AG10803 (cell line): ENCODE data around the gene ADAMTS10.
A peak's percentile ranks its signal among the peaks of the same experiment; 100 is the strongest.
"Not testable (repeated sequence)": the region's sequence is repeated elsewhere in the genome, so short reads cannot be mapped to it uniquely, and the experiment has no call there.

Source experiments
- DNase-seq: peaks from one replicate; pipeline ENCODE4 v3.0.0; 2010; ENCODE audit warnings: low read depth
- H3K4me3 ChIP-seq: 2 replicates; pipeline ENCODE4 v1.5.1; 2011; ENCODE audit warnings: mild to moderate bottlenecking, low read length, control low read depth
- TF ChIP-seq, protein P1 (sequence below): conservative IDR thresholded peaks from 2 replicates; pipeline ENCODE4 v1.5.1; 2011; ENCODE audit warnings: mild to moderate bottlenecking, low read length, control low read depth, inconsistent platforms

The ADAMTS10 gene

DNA sequence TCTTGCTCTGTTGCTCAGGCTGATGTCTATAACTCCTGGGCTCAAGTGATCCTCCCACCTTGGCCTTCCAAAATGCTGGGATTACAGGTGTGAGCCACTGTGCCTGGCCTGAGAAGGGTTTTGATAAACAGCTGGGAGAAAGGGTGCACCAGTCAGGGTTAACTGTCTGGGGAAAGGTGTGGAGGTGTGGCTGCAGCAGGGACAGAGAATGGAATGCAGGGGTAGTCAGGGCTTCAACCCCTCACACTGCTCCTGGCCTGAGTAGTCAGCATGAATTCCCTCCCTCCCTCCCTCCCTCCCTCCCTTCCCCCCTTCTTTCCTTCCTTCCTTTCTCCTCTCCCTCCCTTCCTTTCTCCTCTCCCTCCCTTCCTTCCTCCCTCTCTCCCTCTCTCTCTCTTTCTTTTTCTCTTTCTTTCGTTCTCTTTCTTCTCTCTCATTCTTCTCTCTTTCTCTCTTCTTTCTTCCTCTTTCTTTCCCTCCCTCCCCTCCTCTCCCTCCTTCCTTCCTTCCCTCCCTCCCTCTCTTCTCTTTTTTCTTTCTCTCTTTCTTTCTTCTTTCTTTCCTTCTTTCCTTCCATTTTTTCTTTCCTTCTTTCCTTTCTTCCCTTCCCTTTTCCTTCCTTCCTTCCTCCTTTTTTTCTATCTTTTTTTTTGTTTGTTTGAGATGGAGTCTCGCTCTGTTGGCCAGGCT is 49.3 kb downstream of the ADAMTS10 start:
- H3K4me3 ChIP-seq = no peak overlapping the region
- DNase-seq = no peak
- TF ChIP-seq, protein P1, sequence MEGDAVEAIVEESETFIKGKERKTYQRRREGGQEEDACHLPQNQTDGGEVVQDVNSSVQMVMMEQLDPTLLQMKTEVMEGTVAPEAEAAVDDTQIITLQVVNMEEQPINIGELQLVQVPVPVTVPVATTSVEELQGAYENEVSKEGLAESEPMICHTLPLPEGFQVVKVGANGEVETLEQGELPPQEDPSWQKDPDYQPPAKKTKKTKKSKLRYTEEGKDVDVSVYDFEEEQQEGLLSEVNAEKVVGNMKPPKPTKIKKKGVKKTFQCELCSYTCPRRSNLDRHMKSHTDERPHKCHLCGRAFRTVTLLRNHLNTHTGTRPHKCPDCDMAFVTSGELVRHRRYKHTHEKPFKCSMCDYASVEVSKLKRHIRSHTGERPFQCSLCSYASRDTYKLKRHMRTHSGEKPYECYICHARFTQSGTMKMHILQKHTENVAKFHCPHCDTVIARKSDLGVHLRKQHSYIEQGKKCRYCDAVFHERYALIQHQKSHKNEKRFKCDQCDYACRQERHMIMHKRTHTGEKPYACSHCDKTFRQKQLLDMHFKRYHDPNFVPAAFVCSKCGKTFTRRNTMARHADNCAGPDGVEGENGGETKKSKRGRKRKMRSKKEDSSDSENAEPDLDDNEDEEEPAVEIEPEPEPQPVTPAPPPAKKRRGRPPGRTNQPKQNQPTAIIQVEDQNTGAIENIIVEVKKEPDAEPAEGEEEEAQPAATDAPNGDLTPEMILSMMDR = no peak

DNA sequence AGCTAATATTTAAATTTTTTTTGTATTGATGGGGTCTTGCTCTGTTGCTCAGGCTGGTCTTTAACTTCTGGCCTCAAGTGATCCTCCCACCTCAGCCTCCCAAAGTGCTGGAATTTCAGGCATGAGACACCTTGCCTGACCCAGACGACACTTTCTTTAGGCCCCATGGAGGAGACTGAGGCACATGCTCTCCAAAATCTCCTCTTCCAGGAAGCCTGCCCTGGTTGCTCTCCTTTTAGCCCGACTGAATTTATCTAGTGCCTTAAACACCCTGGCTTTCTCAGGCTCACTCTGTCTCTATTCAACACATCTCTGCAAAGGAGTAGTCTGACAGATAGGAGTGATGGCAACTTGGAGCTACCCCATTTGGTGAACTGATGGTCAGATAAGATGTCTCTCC is 52.2 kb downstream of the ADAMTS10 start:
- H3K4me3 ChIP-seq = no peak overlapping the region
- TF ChIP-seq, protein P1 = no peak
- DNase-seq = no peak

DNA sequence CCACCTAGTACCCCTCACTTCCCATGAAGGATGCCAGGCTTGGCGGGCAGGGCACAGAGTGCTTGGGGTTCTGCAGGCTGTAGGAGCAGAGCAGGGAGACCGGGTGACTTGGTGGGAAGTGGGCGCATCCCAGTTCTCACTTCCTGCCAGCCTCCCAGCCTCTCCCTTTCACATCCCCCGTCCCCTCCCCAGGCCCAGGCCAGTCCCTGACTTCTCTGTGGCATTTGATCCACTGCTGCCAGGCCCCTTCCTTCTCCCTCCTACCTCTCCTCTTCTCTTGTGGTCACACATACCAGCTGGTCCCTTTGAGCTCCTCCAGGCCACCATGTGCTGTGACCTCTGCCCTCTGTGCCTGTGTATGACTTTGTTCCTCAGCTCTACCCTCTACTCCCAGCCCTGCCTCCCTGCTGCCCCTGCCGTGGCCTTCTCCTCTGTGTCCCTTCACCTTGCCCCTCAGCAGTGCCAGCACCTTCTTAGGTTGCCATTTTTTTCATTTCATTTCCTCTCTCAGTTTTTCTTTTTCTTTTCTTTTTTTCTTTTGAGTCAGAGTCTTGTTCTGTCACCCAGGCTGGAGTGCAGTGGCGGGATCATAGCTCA is 52.8 kb downstream of the ADAMTS10 start:
- no peak for DNase-seq

DNA sequence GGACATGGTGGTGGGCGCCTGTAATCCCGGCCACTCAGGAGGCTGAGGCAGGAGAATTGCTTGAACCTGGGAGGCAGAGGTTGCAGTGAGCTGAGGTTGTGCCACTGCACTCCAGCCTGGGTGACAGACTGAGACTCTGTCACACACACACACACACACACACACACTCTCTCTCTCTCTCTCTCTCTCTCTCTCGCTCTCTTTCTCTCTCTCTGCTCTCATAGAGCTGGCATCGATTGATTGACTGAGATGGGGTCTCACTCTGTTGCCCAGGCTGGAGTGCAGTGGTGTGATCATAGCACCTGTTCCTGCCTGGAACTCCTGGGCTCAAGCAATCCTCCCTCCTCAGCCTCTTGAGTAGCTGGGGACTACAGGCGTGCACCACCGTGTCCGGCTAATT is 56.8 kb downstream of the ADAMTS10 start:
- not testable (repeated sequence) for H3K4me3 ChIP-seq, DNase-seq

More for the DNA sequence above, 52.8 kb downstream of the ADAMTS10 start:
- no peak overlapping the region for H3K4me3 ChIP-seq
- TF ChIP-seq, protein P1 = no peak

DNA sequence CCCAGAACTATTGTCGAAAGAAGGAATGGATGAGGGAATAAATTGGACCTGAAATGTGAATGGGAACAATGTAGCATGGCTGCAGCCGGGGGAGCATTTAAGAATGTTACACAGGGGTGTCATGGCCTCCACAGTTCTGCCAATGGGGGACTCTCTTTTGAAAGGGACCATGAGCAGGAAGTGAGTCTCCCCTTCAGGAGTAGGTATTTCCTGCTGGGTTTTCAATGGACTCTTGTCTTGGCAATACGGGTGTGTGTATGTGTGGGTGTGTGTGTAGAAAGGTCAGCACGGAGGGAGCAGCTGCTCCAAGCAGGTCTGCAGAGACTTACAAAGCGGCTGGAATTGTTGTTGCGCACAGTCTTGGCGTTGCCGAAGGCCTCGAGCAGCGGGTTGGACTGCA is 57.7 kb downstream of the ADAMTS10 start:
- peak; percentile 9 for DNase-seq
- TF ChIP-seq, protein P1 = no peak
- no peak overlapping the region for H3K4me3 ChIP-seq

DNA sequence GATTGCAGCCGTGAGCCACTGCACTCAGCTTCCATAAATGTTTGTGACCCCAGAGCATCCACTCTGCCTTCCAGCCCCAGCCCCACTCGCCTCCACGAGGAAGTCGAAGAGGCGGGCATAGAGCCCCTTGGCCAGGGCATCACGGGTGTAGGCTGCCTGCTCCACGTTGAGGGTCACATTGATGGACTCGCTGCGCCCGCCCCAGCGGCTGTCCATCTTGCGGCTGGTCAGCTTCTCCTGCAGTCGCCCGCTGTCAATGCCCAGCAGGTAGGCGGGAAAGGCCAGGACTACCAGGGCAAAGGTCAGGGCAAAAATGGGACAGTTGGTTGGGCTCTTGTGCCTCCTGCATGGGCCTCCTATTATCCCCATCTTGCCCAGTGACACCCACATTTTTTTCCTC is 60.4 kb downstream of the ADAMTS10 start:
- no peak overlapping the region for H3K4me3 ChIP-seq
- DNase-seq = no peak
- TF ChIP-seq, protein P1 = no peak

DNA sequence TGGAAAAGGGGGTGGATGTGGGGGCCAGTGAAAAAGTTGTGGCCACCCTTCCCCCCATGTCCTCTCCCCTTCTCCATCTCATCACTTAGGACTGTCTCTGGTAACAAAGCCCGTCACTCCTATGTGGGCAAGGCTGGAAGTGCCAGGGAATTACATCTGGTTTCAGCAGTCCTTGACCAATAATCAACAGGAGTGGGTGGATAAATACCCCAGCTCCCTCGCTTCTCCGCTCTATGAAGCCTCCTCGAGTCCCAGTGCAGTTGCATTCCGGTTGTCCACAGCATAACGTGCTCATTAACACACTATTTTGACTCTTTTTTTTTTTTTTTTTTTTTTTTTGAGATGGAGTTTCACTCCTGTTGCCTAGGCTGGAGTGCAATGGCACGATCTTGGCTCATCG is 64.8 kb downstream of the ADAMTS10 start:
- TF ChIP-seq, protein P1 = no peak
- no peak overlapping the region for H3K4me3 ChIP-seq
- DNase-seq = no peak
